H9 (cell line): ENCODE results near the gene TNFRSF21. TPM values are rescaled to one million over a fixed set of nuclear protein-coding genes. Genes with fewer than 3 reads are reported as not detected.

ENCODE experiments used
- DNase-seq: peaks from one replicate; pipeline ENCODE4 v3.0.0-alpha.2; 2017
- H2AFZ ChIP-seq: one replicate; pipeline ENCODE4 v1.6.1; 2013; ENCODE audit warnings: mild to moderate bottlenecking, low read length, control low read depth, moderate library complexity
- H2AK5ac ChIP-seq: 2 replicates; pipeline ENCODE4 v1.6.1; 2013; ENCODE audit warnings: low read length, control low read depth, mixed read lengths; ENCODE audit not compliant: insufficient read length
- H2BK120ac ChIP-seq: one replicate; pipeline ENCODE4 v1.6.1; 2013; ENCODE audit warnings: low read depth, mild to moderate bottlenecking, low read length, control low read depth, inconsistent platforms; ENCODE audit not compliant: poor library complexity, severe bottlenecking
- H2BK12ac ChIP-seq: 2 replicates; pipeline ENCODE4 v1.6.1; 2013; ENCODE audit warnings: low read length, control low read depth, mixed read lengths, low read depth; ENCODE audit not compliant: insufficient read length
- H2BK15ac ChIP-seq: 2 replicates; pipeline ENCODE4 v1.6.1; 2013; ENCODE audit warnings: low read depth, low read length, control low read depth
- H2BK20ac ChIP-seq: one replicate; pipeline ENCODE4 v1.6.1; 2013; ENCODE audit warnings: low read depth, mild to moderate bottlenecking, low read length, control low read depth, inconsistent platforms; ENCODE audit not compliant: poor library complexity, severe bottlenecking
- H2BK5ac ChIP-seq: 2 replicates; pipeline ENCODE4 v1.6.1; 2013; ENCODE audit warnings: low read length, control low read depth, mixed read lengths; ENCODE audit not compliant: insufficient read length
- H3K14ac ChIP-seq: 2 replicates; pipeline ENCODE4 v1.6.1; 2013; ENCODE audit warnings: low read length, control low read depth; ENCODE audit not compliant: insufficient read depth
- H3K18ac ChIP-seq: 2 replicates; pipeline ENCODE4 v1.6.1; 2013; ENCODE audit warnings: low read depth, mild to moderate bottlenecking, mixed read lengths, low read length, control low read depth; ENCODE audit not compliant: insufficient read length
- H3K23ac ChIP-seq: 2 replicates; pipeline ENCODE4 v1.6.1; 2013; ENCODE audit warnings: low read length, control low read depth, mixed read lengths, low read depth; ENCODE audit not compliant: insufficient read length
- H3K23me2 ChIP-seq: 2 replicates; pipeline ENCODE4 v1.6.1; 2013; ENCODE audit warnings: low read depth, mild to moderate bottlenecking, mixed read lengths, low read length, control low read depth; ENCODE audit not compliant: insufficient read length, poor library complexity, severe bottlenecking
- H3K27ac ChIP-seq: 2 replicates; pipeline ENCODE4 v1.5.1; 2013; ENCODE audit warnings: low read length, control low read depth, mixed read lengths, low read depth; ENCODE audit not compliant: insufficient read length
- H3K27me3 ChIP-seq: 2 replicates; pipeline ENCODE4 v1.6.1; 2013; ENCODE audit warnings: low read length, control low read depth, inconsistent platforms; ENCODE audit not compliant: insufficient read depth
- H3K4ac ChIP-seq: 2 replicates; pipeline ENCODE4 v1.6.1; 2013; ENCODE audit warnings: low read depth, mild to moderate bottlenecking, control low read depth, inconsistent platforms, low read length, moderate library complexity
- H3K4me1 ChIP-seq: 2 replicates; pipeline ENCODE4 v1.6.1; 2013; ENCODE audit warnings: low read length, control low read depth, inconsistent platforms; ENCODE audit not compliant: insufficient read depth
- H3K4me2 ChIP-seq: 2 replicates; pipeline ENCODE4 v1.6.1; 2013; ENCODE audit warnings: low read length, control low read depth, mixed read lengths; ENCODE audit not compliant: insufficient read length, insufficient read depth
- H3K56ac ChIP-seq: 2 replicates; pipeline ENCODE4 v1.6.1; 2013; ENCODE audit warnings: low read depth, mild to moderate bottlenecking, mixed read lengths, low read length, control low read depth; ENCODE audit not compliant: insufficient read length
- H3K79me1 ChIP-seq: 2 replicates; pipeline ENCODE4 v1.6.1; 2013; ENCODE audit warnings: low read depth, mild to moderate bottlenecking, moderate library complexity, low read length, control low read depth, inconsistent platforms; ENCODE audit not compliant: insufficient read depth, poor library complexity, severe bottlenecking
- H3K79me2 ChIP-seq: 2 replicates; pipeline ENCODE4 v1.6.1; 2013; ENCODE audit warnings: low read length, control low read depth, inconsistent platforms; ENCODE audit not compliant: insufficient read depth
- H3K9ac ChIP-seq: 2 replicates; pipeline ENCODE4 v1.6.1; 2013; ENCODE audit warnings: low read length, control low read depth, mixed read lengths; ENCODE audit not compliant: insufficient read length; ENCODE audit errors: extremely low read depth
- H3K9me3 ChIP-seq: one replicate; pipeline ENCODE4 v1.6.1; 2013; ENCODE audit warnings: low read depth, low read length, inconsistent platforms; ENCODE audit not compliant: control insufficient read depth
- H3T11ph ChIP-seq: one replicate; pipeline ENCODE4 v1.6.1; 2013; ENCODE audit warnings: mild to moderate bottlenecking, low read length, control low read depth, inconsistent platforms
- H4K20me1 ChIP-seq: one replicate; pipeline ENCODE4 v1.6.1; 2013; ENCODE audit not compliant: control insufficient read depth, insufficient read length, insufficient read depth
- H4K5ac ChIP-seq: 2 replicates; pipeline ENCODE4 v1.6.1; 2013; ENCODE audit warnings: low read depth, mild to moderate bottlenecking, mixed read lengths, low read length, control low read depth; ENCODE audit not compliant: insufficient read length
- H4K8ac ChIP-seq: replicated peaks from 2 replicates; pipeline ENCODE4 v1.6.1; 2013; ENCODE audit warnings: low read length, control low read depth, mixed read lengths, low read depth; ENCODE audit not compliant: insufficient read length
- H4K91ac ChIP-seq: 2 replicates; pipeline ENCODE4 v1.6.1; 2013; ENCODE audit warnings: low read depth, mild to moderate bottlenecking, moderate library complexity, mixed read lengths, low read length, control low read depth; ENCODE audit not compliant: insufficient read length
- H3K27ac Mint-ChIP-seq, 3 experiments: 2 replicates in 2 of 3; 3 replicates in 1 of 3; pipeline ENCODE4 v1.8.0; 2020 to 2021; ENCODE audit warnings: mixed read lengths in 3 of 3, mild to moderate bottlenecking in 1 of 3, moderate library complexity in 1 of 3
- H3K27me3 Mint-ChIP-seq: 2 replicates; pipeline ENCODE4 v1.8.0; 2021; ENCODE audit warnings: low read depth, mild to moderate bottlenecking, moderate library complexity, mixed read lengths
- H3K36me3 Mint-ChIP-seq, 3 experiments: 2 replicates in 2 of 3; 3 replicates in 1 of 3; pipeline ENCODE4 v1.8.0; 2020 to 2021; ENCODE audit warnings: low read depth in 3 of 3, mixed read lengths in 3 of 3; ENCODE audit not compliant: insufficient read depth in 1 of 3
- H3K4me1 Mint-ChIP-seq, 2 experiments: 2 replicates each; pipeline ENCODE4 v1.8.0; 2020; ENCODE audit warnings: mixed read lengths in 2 of 2
- H3K4me3 Mint-ChIP-seq, 2 experiments: 2 replicates in 1 of 2; 3 replicates in 1 of 2; pipeline ENCODE4 v1.8.0; 2020 to 2021; ENCODE audit warnings: mild to moderate bottlenecking in 2 of 2, mixed read lengths in 2 of 2, moderate library complexity in 1 of 2
- H3K9me3 Mint-ChIP-seq, 2 experiments: 2 replicates in 1 of 2; 3 replicates in 1 of 2; pipeline ENCODE4 v1.8.0; 2020; ENCODE audit warnings: mild to moderate bottlenecking in 2 of 2, mixed read lengths in 2 of 2, moderate library complexity in 1 of 2
- WGBS: extraction: QIAGEN DNeasy Blood & Tissue Kit; methylation state at CpG from one replicate; pipeline ENCODE4 v1.1.7; 2013; ENCODE audit warnings: missing lambda C conversion rate, low lambda C conversion rate, mixed read lengths; ENCODE audit not compliant: insufficient read length; ENCODE audit errors: extremely low coverage; 5-methylcytosine and 5-hydroxymethylcytosine counted together
- total RNA-seq: library from RNA; stranded (reverse); gene quantifications from 2 replicates; pipeline ENCODE4 v1.2.1, GENCODE V29; 2021
- TF ChIP-seq, protein P1 (sequence below): fragments of 200-600 bp; sonication (generic); conservative IDR thresholded peaks from 3 replicates; pipeline ENCODE4 v1.8.0; 2021; ENCODE audit warnings: antibody characterized with exemption, mild to moderate bottlenecking

The TNFRSF21 gene
- total RNA-seq, 1 experiment from 2014 or later: 39.1 TPM

DNA sequence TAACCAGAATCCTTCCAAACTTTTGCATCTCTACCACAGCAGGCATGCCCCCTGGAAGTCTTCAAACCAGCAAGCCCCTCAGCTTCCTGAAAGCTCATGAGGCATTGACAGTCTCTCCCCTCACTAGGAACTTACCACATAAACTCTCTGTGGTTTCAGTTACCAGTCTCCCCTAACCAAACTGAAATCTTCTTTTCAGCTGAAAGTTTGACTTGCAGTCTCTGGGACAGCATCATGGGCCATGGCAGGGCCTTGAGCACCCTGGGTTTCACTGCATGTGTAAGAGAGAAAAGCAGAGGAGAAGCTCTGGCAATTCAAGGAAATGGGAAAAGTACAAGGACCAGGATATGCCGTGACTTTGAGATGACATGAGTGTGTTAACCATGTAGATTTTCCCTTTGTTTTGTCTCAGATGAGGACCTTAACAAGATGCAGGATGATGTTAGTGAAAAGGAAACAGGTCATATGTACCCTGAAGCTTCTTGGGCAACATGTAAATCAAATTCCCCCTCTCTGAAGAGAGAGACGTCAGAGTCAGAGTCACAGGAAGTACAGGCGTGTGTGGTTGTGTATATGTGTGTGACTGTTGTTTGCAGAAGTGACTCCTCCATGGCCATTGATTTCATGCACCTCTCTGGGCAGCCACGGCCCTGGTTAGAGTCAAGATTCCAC lies 106.3 kb downstream of the TNFRSF21 start:
- no peak for DNase-seq
- no peak overlapping the region for H4K5ac ChIP-seq
- H3K27ac ChIP-seq: no peak overlapping the region
- no peak overlapping the region for H3K4ac ChIP-seq
- no peak overlapping the region for H3K23ac ChIP-seq
- no peak overlapping the region for H2AFZ ChIP-seq
- no peaks in the 10 kb centered on the region for H3K27me3 ChIP-seq
- H3K4me1 ChIP-seq: no peaks in the 10 kb centered on the region
- Mint-ChIP-seq H3K36me3 (no peaks in the 10 kb centered on the region), H3K4me1 (no peaks in the 10 kb centered on the region), H3K4me3 (no peak overlapping the region), H3K27me3 (peaks cover 2% of the 10 kb centered on the region), H3K9me3 (no peaks in the 10 kb centered on the region), H3K27ac (no peak overlapping the region; a peak in 1 of 7 replicates)
- no peaks in the 10 kb centered on the region for H3K9me3 ChIP-seq
- H4K91ac ChIP-seq: no peak overlapping the region
- no peaks in the 10 kb centered on the region for H3K23me2 ChIP-seq
- no peak overlapping the region for H4K8ac ChIP-seq
- WGBS: no CpG with 5 or more reads among the region's 4 CpGs
- no peak overlapping the region for H2BK20ac ChIP-seq
- no peak overlapping the region for H2BK15ac ChIP-seq
- no peaks in the 10 kb centered on the region for H4K20me1 ChIP-seq
- H3K14ac ChIP-seq: no peak overlapping the region
- no peak overlapping the region for H3K56ac ChIP-seq
- H2BK5ac ChIP-seq: no peak overlapping the region
- TF ChIP-seq, protein P1, sequence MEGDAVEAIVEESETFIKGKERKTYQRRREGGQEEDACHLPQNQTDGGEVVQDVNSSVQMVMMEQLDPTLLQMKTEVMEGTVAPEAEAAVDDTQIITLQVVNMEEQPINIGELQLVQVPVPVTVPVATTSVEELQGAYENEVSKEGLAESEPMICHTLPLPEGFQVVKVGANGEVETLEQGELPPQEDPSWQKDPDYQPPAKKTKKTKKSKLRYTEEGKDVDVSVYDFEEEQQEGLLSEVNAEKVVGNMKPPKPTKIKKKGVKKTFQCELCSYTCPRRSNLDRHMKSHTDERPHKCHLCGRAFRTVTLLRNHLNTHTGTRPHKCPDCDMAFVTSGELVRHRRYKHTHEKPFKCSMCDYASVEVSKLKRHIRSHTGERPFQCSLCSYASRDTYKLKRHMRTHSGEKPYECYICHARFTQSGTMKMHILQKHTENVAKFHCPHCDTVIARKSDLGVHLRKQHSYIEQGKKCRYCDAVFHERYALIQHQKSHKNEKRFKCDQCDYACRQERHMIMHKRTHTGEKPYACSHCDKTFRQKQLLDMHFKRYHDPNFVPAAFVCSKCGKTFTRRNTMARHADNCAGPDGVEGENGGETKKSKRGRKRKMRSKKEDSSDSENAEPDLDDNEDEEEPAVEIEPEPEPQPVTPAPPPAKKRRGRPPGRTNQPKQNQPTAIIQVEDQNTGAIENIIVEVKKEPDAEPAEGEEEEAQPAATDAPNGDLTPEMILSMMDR: no peak
- no peak overlapping the region for H2BK12ac ChIP-seq
- H2AK5ac ChIP-seq: no peak overlapping the region
- no peak overlapping the region for H3K18ac ChIP-seq
- H3K79me2 ChIP-seq: no peaks in the 10 kb centered on the region
- H3K9ac ChIP-seq: no peak overlapping the region
- no peak overlapping the region for H2BK120ac ChIP-seq
- no peaks in the 10 kb centered on the region for H3K79me1 ChIP-seq
- no peak overlapping the region for H3K4me2 ChIP-seq
- H3T11ph ChIP-seq: no peak overlapping the region
